AG04449 (cell line): ENCODE data around the gene USP9X.

Experiments used
- CTCF ChIA-PET: fragments of 350-600 bp; formaldehyde crosslinking; extraction: SDS; loops from one replicate; lab custom pipeline; 2021; ENCODE audit warnings: antibody characterized with exemption; lab: Yijun Ruan, JAX
- POLR2A ChIA-PET: fragments of 400-600, 350-600 bp; formaldehyde crosslinking; extraction: SDS; loops from one replicate; lab custom pipeline; 2020; ENCODE audit warnings: antibody characterized with exemption, inconsistent platforms; lab: Yijun Ruan, JAX
- DNase-seq: peaks from one replicate; pipeline ENCODE4 v3.0.0-alpha.2; 2010; ENCODE audit warnings: low read depth, low spot score
- H3K4me3 ChIP-seq: 2 replicates; pipeline ENCODE4 v1.5.1; 2011; ENCODE audit warnings: low read depth, mild to moderate bottlenecking, control low read depth, low read length
- CTCF ChIP-seq: IDR thresholded peaks from one replicate; pipeline ENCODE4 v1.5.1; 2011; ENCODE audit warnings: mild to moderate bottlenecking, moderate library complexity, low read length, control low read depth, inconsistent platforms; ENCODE audit not compliant: insufficient read depth; ENCODE audit errors: missing control alignments

Gene USP9X

GRCh38 chrX:41084893-41085511 lies at the start of gene USP9X:
Gene USP9X (plus strand): TSS chrX:41085445. CDS start chrX:41123629, 38,184 bp downstream.
- CTCF ChIA-PET: no interaction called here
- POLR2A ChIA-PET: interaction anchor here (0.8 to 1.2 kb wide), 5 partner anchors 75 to 350 kb away, joined by 3 to 6 read pairs (median 4); no protein-coding TSS in a partner anchor
- peak; percentile 49 for DNase-seq
- H3K4me3 ChIP-seq: peak within 1 kb of the TSS; percentile 77
- no peak for TF ChIP-seq CTCF

DNA sequence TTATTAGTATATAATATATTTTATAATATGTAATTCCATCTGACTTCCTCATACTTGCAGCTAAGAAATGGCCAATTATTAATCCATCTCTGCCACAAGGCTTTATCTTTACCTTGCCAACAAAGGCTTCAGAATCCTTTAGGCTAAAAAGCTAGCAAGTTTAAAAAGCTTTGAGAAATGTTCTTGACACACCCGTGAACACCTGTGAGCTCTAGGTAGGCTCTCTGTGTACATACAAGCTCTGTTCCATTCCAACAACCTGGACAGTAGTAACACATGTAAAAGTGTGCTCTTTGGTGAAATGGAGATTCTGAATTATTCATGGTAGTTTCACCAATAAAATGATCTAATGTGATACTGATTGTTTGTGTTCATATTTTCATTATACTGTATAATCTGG lies 49.7 kb upstream of the USP9X start:
- ChIA-PET CTCF (no interaction called here), POLR2A (no interaction called here)
- no peak overlapping the region for H3K4me3 ChIP-seq
- DNase-seq: no peak
- no peak for TF ChIP-seq CTCF

DNA sequence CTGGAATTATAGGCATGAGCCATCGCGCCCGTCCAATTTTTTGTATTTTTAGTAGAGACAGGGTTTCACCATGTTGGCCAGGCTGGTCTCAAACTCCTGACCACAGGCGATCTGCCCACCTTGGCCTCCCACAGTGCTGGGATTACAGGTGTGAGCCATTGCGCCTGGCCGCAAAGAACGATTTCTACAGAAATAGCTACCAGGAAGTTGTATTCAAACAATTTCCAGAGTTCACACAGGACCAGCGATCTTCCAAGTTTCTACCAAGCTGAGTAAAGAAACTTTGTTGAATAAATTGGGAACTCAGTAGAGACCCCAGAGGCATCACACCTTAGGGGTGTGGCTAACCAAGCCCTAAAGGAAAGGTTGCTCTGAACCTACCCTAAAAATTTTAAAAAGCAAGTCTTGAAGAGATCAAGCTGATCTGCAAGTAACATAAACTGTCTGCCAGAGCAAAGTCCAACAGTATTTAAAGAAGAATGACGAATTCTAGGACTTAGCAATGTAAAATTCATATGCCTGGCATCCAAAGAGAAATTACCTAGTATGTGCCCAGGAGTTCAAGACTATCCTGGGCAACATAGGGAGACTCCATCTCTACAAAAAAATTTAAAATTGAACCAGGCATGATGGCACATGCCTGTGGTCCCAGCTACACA lies 48.4 kb upstream of the USP9X start:
- H3K4me3 ChIP-seq: no peak overlapping the region
- no peak for TF ChIP-seq CTCF
- POLR2A ChIA-PET: no interaction called here
- no peak for DNase-seq
- CTCF ChIA-PET: no interaction called here

- TF ChIP-seq CTCF: no peak
- ChIA-PET CTCF (no interaction called here), POLR2A (no interaction called here)
- no peak for DNase-seq
- no peak overlapping the region for H3K4me3 ChIP-seq
Measured at GRCh38 chrX:41043196-41043595, 42.0 kb upstream of the USP9X start.

DNA sequence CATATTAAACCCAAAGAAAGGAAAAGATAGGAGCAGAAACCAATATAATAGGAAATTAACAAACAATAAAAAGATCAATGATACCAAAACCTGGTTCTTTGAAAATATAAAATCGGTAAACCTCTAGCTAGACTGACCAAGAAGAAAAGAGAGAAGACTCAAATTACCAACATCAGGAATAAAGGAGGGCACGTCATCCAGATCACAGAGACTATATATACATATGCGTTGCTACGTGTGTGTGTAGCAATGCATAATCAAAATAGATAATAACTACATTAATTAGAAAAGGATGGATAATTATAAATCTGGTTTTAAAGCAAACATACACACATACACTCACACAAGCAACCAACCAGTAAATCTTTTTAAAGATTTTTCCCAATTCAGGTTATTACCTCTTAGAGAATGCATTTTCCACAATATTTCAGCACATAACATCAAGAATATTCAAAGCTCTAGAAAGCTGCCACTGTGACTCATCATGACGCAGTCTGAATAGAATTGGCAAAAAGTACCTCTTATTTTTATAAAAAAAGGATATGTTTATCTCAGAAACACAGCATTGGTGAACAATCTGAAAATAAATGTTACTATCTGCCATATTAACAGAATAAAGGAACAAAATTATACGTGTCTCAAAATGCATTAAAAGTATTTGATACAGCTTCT lies 41.4 kb upstream of the USP9X start:
- CTCF ChIA-PET: interaction anchor here (0.6 kb wide), 1 partner anchor 36 kb away, joined by 4 read pairs; no protein-coding TSS in a partner anchor
- TF ChIP-seq CTCF: no peak

More for the DNA sequence above, 41.4 kb upstream of the USP9X start:
- no peak for DNase-seq
- POLR2A ChIA-PET: no interaction called here
- H3K4me3 ChIP-seq: no peak overlapping the region
